H1 (cell line): Measurements from ENCODE around the gene CTNNA3. TPM values are rescaled to one million over a fixed set of nuclear protein-coding genes. Genes with fewer than 3 reads are reported as not detected.

ENCODE experiments used
- CTCF ChIA-PET: fragments of 300-600 bp; sonication (Branson Sonifier 250); formaldehyde crosslinking; loops from one replicate; lab custom pipeline; 2021; ENCODE audit not compliant: partially characterized antibody; lab: Charles Lee
- POLR2A ChIA-PET: fragments of 300-600 bp; sonication (Branson Sonifier 250); formaldehyde crosslinking; loops from one replicate; lab custom pipeline; 2021; ENCODE audit warnings: inconsistent platforms; ENCODE audit not compliant: partially characterized antibody; lab: Charles Lee
- DNase-seq, 2 experiments: peaks; one replicate each; pipeline versions ENCODE4 v3.0.0 to v3.0.0-alpha.2; 2010 to 2022; ENCODE audit warnings: low spot score in 2 of 2, low read depth in 1 of 2, mixed read lengths in 1 of 2
- FAIRE-seq: peaks from 2 replicates; lab custom pipeline; 2011; peaks lifted over from hg19 to GRCh38; lab: Jason Lieb, UNC
- H2AFZ ChIP-seq: 2 replicates; pipeline ENCODE4 v1.8.1; 2012; ENCODE audit warnings: low read length, inconsistent platforms
- H2AK5ac ChIP-seq: 2 replicates; pipeline ENCODE4 v1.6.1; 2013; ENCODE audit warnings: low read depth, low read length
- H2BK120ac ChIP-seq: replicated peaks from 2 replicates; pipeline ENCODE3; 2013; ENCODE audit warnings: low read depth, low read length, inconsistent platforms
- H2BK12ac ChIP-seq: 2 replicates; pipeline ENCODE4 v1.6.1; 2013; ENCODE audit warnings: low read depth, low read length
- H2BK15ac ChIP-seq: 2 replicates; pipeline ENCODE4 v1.6.1; 2013; ENCODE audit warnings: low read length
- H2BK20ac ChIP-seq: 2 replicates; pipeline ENCODE4 v1.6.1; 2013; ENCODE audit warnings: low read length
- H2BK5ac ChIP-seq: 2 replicates; pipeline ENCODE4 v1.6.1; 2013; ENCODE audit warnings: low read depth, low read length
- H3K14ac ChIP-seq: 2 replicates; pipeline ENCODE4 v1.6.1; 2013; ENCODE audit warnings: inconsistent platforms; ENCODE audit not compliant: insufficient read length
- H3K18ac ChIP-seq: 2 replicates; pipeline ENCODE4 v1.6.1; 2013; ENCODE audit warnings: low read length; ENCODE audit errors: extremely low read depth
- H3K23ac ChIP-seq: 2 replicates; pipeline ENCODE4 v1.6.1; 2013; ENCODE audit warnings: inconsistent platforms; ENCODE audit not compliant: insufficient read length
- H3K23me2 ChIP-seq: 2 replicates; pipeline ENCODE4 v1.6.1; 2013; ENCODE audit warnings: low read depth, low read length
- H3K27ac ChIP-seq: 2 replicates; pipeline ENCODE4 v1.6.1; 2011; ENCODE audit warnings: low read depth, low read length, inconsistent platforms
- H3K27me3 ChIP-seq, 4 experiments: replicated peaks in 1 of 4; 1 replicate in 1 of 4; 2 replicates in 3 of 4; pipeline versions ENCODE4 v1.6.1 to v1.8.1; 2011 to 2013; ENCODE audit warnings: low read length in 3 of 4, mild to moderate bottlenecking in 3 of 4, inconsistent platforms in 2 of 4, mixed read lengths in 2 of 4, moderate library complexity in 1 of 4; ENCODE audit not compliant: control insufficient read depth in 3 of 4, insufficient read depth in 3 of 4; ENCODE audit errors: extremely low read depth in 1 of 4
- H3K36me3 ChIP-seq, 4 experiments: 2 replicates each; pipeline versions ENCODE4 v1.6.1 to v1.8.1; 2011 to 2013; ENCODE audit warnings: mild to moderate bottlenecking in 4 of 4, low read length in 3 of 4, moderate library complexity in 2 of 4, control low read depth in 1 of 4, inconsistent platforms in 1 of 4; ENCODE audit not compliant: insufficient read depth in 4 of 4, control insufficient read depth in 2 of 4
- H3K4ac ChIP-seq: replicated peaks from 2 replicates; pipeline ENCODE3; 2013; ENCODE audit warnings: low read length, low read depth, mixed read lengths, inconsistent platforms; ENCODE audit not compliant: insufficient read length
- H3K4me1 ChIP-seq, 4 experiments: replicated peaks in 1 of 4; 1 replicate in 1 of 4; 2 replicates in 3 of 4; pipeline versions ENCODE4 v1.6.1 to v1.8.1; 2011 to 2013; ENCODE audit warnings: low read length in 3 of 4, inconsistent platforms in 2 of 4, mixed read lengths in 1 of 4; ENCODE audit not compliant: insufficient read depth in 4 of 4, control insufficient read depth in 3 of 4
- H3K4me2 ChIP-seq, 2 experiments: 2 replicates each; pipeline versions ENCODE4 v1.6.1 to v1.8.1; 2011 to 2013; ENCODE audit warnings: low read depth in 2 of 2, low read length in 2 of 2, control low read depth in 1 of 2, inconsistent platforms in 1 of 2, mild to moderate bottlenecking in 1 of 2; ENCODE audit not compliant: insufficient read depth in 1 of 2
- H3K4me3 ChIP-seq, 4 experiments: fragments of 200-600, 300-600 bp in 1 of 4; sonication (generic), shearing (Covaris generic), sonication (Bioruptor Twin) in 1 of 4; 2 replicates each; pipeline versions ENCODE4 v1.5.1 to v1.8.1; 2011 to 2016; ENCODE audit warnings: low read length in 4 of 4, low read depth in 3 of 4, control low read depth in 2 of 4, inconsistent platforms in 2 of 4, mild to moderate bottlenecking in 2 of 4, mixed read lengths in 1 of 4, moderate library complexity in 1 of 4; ENCODE audit not compliant: insufficient read depth in 2 of 4; ENCODE audit errors: extremely low read depth in 1 of 4
- H3K56ac ChIP-seq: replicated peaks from 2 replicates; pipeline ENCODE3; 2013; ENCODE audit warnings: low read depth, mild to moderate bottlenecking, mixed read lengths, low read length, inconsistent platforms; ENCODE audit not compliant: insufficient read length
- H3K79me1 ChIP-seq: 2 replicates; pipeline ENCODE4 v1.6.1; 2013; ENCODE audit warnings: low read depth, low read length, control low read depth
- H3K79me2 ChIP-seq, 2 experiments: 2 replicates each; pipeline versions ENCODE4 v1.6.1 to v1.8.1; 2012 to 2013; ENCODE audit warnings: low read length in 2 of 2, mild to moderate bottlenecking in 2 of 2, inconsistent platforms in 1 of 2; ENCODE audit not compliant: insufficient read depth in 2 of 2, control insufficient read depth in 1 of 2
- H3K9ac ChIP-seq, 4 experiments: replicated peaks in 1 of 4; 1 replicate in 1 of 4; 2 replicates in 3 of 4; pipeline versions ENCODE4 v1.6.1 to v1.8.1; 2011 to 2013; ENCODE audit warnings: low read depth in 3 of 4, low read length in 3 of 4, control low read depth in 2 of 4, mild to moderate bottlenecking in 2 of 4, moderate library complexity in 2 of 4, inconsistent platforms in 1 of 4; ENCODE audit errors: extremely low read depth in 1 of 4
- H3K9me3 ChIP-seq, 2 experiments: 2 replicates each; pipeline versions ENCODE4 v1.6.1 to v1.8.1; 2012 to 2013; ENCODE audit warnings: mild to moderate bottlenecking in 2 of 2, moderate library complexity in 2 of 2, control low read depth in 1 of 2, inconsistent platforms in 1 of 2, low read depth in 1 of 2, low read length in 1 of 2, mixed read lengths in 1 of 2; ENCODE audit not compliant: insufficient read depth in 2 of 2
- H4K20me1 ChIP-seq, 2 experiments: replicated peaks in 1 of 2; 2 replicates each; pipeline versions ENCODE3 to v1.8.1; 2011 to 2013; ENCODE audit warnings: inconsistent platforms in 2 of 2, low read length in 2 of 2, mild to moderate bottlenecking in 1 of 2; ENCODE audit not compliant: insufficient read depth in 2 of 2, control insufficient read depth in 1 of 2
- H4K5ac ChIP-seq: 2 replicates; pipeline ENCODE4 v1.6.1; 2013; ENCODE audit warnings: low read length, low read depth, mixed read lengths, inconsistent platforms; ENCODE audit not compliant: insufficient read length
- H4K8ac ChIP-seq: 2 replicates; pipeline ENCODE4 v1.8.0; 2013; ENCODE audit warnings: mild to moderate bottlenecking, moderate library complexity, low read length, inconsistent platforms; ENCODE audit not compliant: insufficient read depth; ENCODE audit errors: extremely low read depth
- H4K91ac ChIP-seq: replicated peaks from 2 replicates; pipeline ENCODE3; 2013; ENCODE audit warnings: low read length, mixed read lengths, inconsistent platforms; ENCODE audit not compliant: insufficient read length
- BACH1 ChIP-seq: IDR thresholded peaks from 2 replicates; pipeline ENCODE4 v1.6.1; 2012; ENCODE audit warnings: low read length, improper control_type of control experiment
- CHD1 ChIP-seq: IDR thresholded peaks from 2 replicates; pipeline ENCODE4 v1.6.1; 2012; ENCODE audit warnings: low read depth, low read length, improper control_type of control experiment
- CTCF ChIP-seq, 3 experiments: IDR thresholded peaks; 1 replicate in 2 of 3; 2 replicates in 1 of 3; pipeline versions ENCODE4 v1.5.1 to v1.6.1; 2011; ENCODE audit warnings: low read length in 3 of 3, mild to moderate bottlenecking in 3 of 3, inconsistent platforms in 2 of 3, low read depth in 1 of 3, moderate library complexity in 1 of 3; ENCODE audit not compliant: insufficient read depth in 1 of 3; ENCODE audit errors: control extremely low read depth in 1 of 3
- JUN ChIP-seq: IDR thresholded peaks from 2 replicates; pipeline ENCODE4 v1.6.1; 2011; ENCODE audit warnings: low read depth, mild to moderate bottlenecking, improper control_type of control experiment, low read length
- KDM1A ChIP-seq: fragments of 200-600, 300-600 bp; sonication (generic); IDR thresholded peaks from 2 replicates; pipeline ENCODE4 v1.7.1; 2016; ENCODE audit warnings: mild to moderate bottlenecking, low read length, borderline replicate concordance
- NRF1 ChIP-seq: IDR thresholded peaks from 2 replicates; pipeline ENCODE4 v1.6.1; 2011; ENCODE audit warnings: mild to moderate bottlenecking, low read depth, low read length, improper control_type of control experiment
- POLR2A ChIP-seq, 2 experiments: IDR thresholded peaks; 1 replicate in 1 of 2; 2 replicates in 1 of 2; pipeline ENCODE4 v1.6.1; 2011; ENCODE audit warnings: low read depth in 2 of 2, low read length in 2 of 2, mild to moderate bottlenecking in 2 of 2; ENCODE audit errors: control extremely low read depth in 1 of 2
- POLR2AphosphoS5 ChIP-seq: IDR thresholded peaks from 2 replicates; pipeline ENCODE4 v1.6.1; 2011; ENCODE audit warnings: low read depth, low read length
- POU5F1 ChIP-seq: IDR thresholded peaks from 2 replicates; pipeline ENCODE4 v1.6.1; 2011; ENCODE audit warnings: low read depth, mild to moderate bottlenecking, low read length, moderate library complexity
- SRF ChIP-seq: IDR thresholded peaks from 2 replicates; pipeline ENCODE4 v1.6.1; 2011; ENCODE audit warnings: mild to moderate bottlenecking, low read depth, low read length, moderate library complexity
- TAF1 ChIP-seq: IDR thresholded peaks from 2 replicates; pipeline ENCODE4 v1.6.1; 2011; ENCODE audit warnings: mild to moderate bottlenecking, low read depth, low read length
- TCF12 ChIP-seq: IDR thresholded peaks from 2 replicates; pipeline ENCODE4 v1.6.1; 2011; ENCODE audit warnings: low read depth, mild to moderate bottlenecking, low read length
- USF2 ChIP-seq: IDR thresholded peaks from 2 replicates; pipeline ENCODE4 v1.6.1; 2011; ENCODE audit warnings: low read length, improper control_type of control experiment
- WGBS, 2 experiments: shearing (Covaris generic) in 1 of 2; methylation state at CpG; one replicate each; pipeline versions ENCODE4 v1.1.6 to v1.1.7; 2013 to 2015; ENCODE audit warnings: low lambda C conversion rate in 2 of 2, mixed read lengths in 2 of 2, inconsistent platforms in 1 of 2, low coverage in 1 of 2, missing lambda C conversion rate in 1 of 2; ENCODE audit not compliant: insufficient replicate concordance in 2 of 2, insufficient coverage in 1 of 2, insufficient read length in 1 of 2; ENCODE audit errors: extremely low coverage in 1 of 2, missing lambda C conversion rate in 1 of 2; 5-methylcytosine and 5-hydroxymethylcytosine counted together
- polyA plus RNA-seq, 7 experiments: library from polyadenylated mRNA; depleted of rRNA in 3 of 7; stranded (reverse) in 5 of 7; unstranded in 2 of 7; fragments of >200 nt in 5 of 7; fragments of 200-250 nt in 2 of 7; gene quantifications; 1 replicate in 5 of 7; 2 replicates in 1 of 7; 4 replicates in 1 of 7; pipeline versions ENCODE4 v1.2.1 to v1.2.3, GENCODE V29; 2011 to 2013; ENCODE audit warnings: missing spikeins in 2 of 7, mixed read lengths in 2 of 7
- total RNA-seq: library from RNA; stranded (reverse); fragmentation: NEBNext Ultra II Directional; extraction: Animal tissue kit (Norgen Biotek cat#: 25700); gene quantifications from 2 replicates; pipeline ENCODE4 v1.2.1, GENCODE V29; 2021

Gene CTNNA3
- total and polyA plus RNA-seq, 2 of the 8 experiments (the other 6 are each of a cell fraction or from before 2014, with no cell fraction given), result 1.3 to 1.5 TPM

- H3K27me3 ChIP-seq, result no peaks in the 10 kb centered on the region
- no peak overlapping the region for H3K18ac ChIP-seq
- ChIA-PET POLR2A (no interaction called here), CTCF (no interaction called here)
- H3K23me2 ChIP-seq, result no peaks in the 10 kb centered on the region
- WGBS, 2 experiments, result 98% methylated on average over 3 of the region's 3 CpGs; no CpG with 5 or more reads in 1 of the 2 experiments
- H3K36me3 ChIP-seq, result no peaks in the 10 kb centered on the region
- no peak overlapping the region for H2AK5ac ChIP-seq
- H3K27ac ChIP-seq, result no peak overlapping the region
- H3K4me1 ChIP-seq, result no peaks in the 10 kb centered on the region
- FAIRE-seq (no peak), DNase-seq (no peak)
- H2BK5ac ChIP-seq, result no peak overlapping the region
- H3K4ac ChIP-seq, result no peak overlapping the region
- H4K8ac ChIP-seq, result no peak overlapping the region
- no peak overlapping the region for H2BK12ac ChIP-seq
- H3K79me2 ChIP-seq, result no peaks in the 10 kb centered on the region
- H2BK15ac ChIP-seq, result no peak overlapping the region
- H3K4me3 ChIP-seq, result no peak overlapping the region
- no peak overlapping the region for H3K23ac ChIP-seq
- no peak overlapping the region for H4K91ac ChIP-seq
- H4K5ac ChIP-seq, result no peak overlapping the region
- no peak overlapping the region for H3K4me2 ChIP-seq
- H2BK20ac ChIP-seq, result no peak overlapping the region
- H4K20me1 ChIP-seq, result no peaks in the 10 kb centered on the region
- no peaks in the 10 kb centered on the region for H3K79me1 ChIP-seq
- H2AFZ ChIP-seq, result no peak overlapping the region
- H2BK120ac ChIP-seq, result no peak overlapping the region
- H3K9ac ChIP-seq, result no peak overlapping the region
- H3K56ac ChIP-seq, result no peak overlapping the region
- no peaks in the 10 kb centered on the region for H3K9me3 ChIP-seq
- H3K14ac ChIP-seq, result no peak overlapping the region
- TF ChIP-seq CHD1, result no peak
- no peak for TF ChIP-seq KDM1A
- TF ChIP-seq NRF1, result no peak
- no peak for TF ChIP-seq SRF
- no peak for TF ChIP-seq JUN
- no peak for TF ChIP-seq POLR2AphosphoS5
- no peak for TF ChIP-seq BACH1
- TF ChIP-seq POU5F1, result no peak
- TF ChIP-seq POLR2A (IDR thresholded peaks at IDR 0.05; ENCODE audit: control extremely low read depth in 1 of 2, low read depth in 2 of 2, low read length in 2 of 2), result no peak
- TF ChIP-seq USF2, result no peak
- no peak for TF ChIP-seq CTCF (IDR thresholded peaks at IDR 0.05; ENCODE audit: control extremely low read depth in 1 of 3, insufficient read depth in 1 of 3, low read depth in 1 of 3, low read length in 3 of 3)
- no peak for TF ChIP-seq TAF1
- no peak for TF ChIP-seq TCF12
Measured at GRCh38 chr10:66881814-66882213, 814.2 kb downstream of the CTNNA3 start.
